ENCODE measurements around the gene CMTM4.
"Not testable (repeated sequence)": the region's sequence is repeated elsewhere in the genome, so short reads cannot be mapped to it uniquely, and the experiment has no call there.

CMTM4 gene

DNA sequence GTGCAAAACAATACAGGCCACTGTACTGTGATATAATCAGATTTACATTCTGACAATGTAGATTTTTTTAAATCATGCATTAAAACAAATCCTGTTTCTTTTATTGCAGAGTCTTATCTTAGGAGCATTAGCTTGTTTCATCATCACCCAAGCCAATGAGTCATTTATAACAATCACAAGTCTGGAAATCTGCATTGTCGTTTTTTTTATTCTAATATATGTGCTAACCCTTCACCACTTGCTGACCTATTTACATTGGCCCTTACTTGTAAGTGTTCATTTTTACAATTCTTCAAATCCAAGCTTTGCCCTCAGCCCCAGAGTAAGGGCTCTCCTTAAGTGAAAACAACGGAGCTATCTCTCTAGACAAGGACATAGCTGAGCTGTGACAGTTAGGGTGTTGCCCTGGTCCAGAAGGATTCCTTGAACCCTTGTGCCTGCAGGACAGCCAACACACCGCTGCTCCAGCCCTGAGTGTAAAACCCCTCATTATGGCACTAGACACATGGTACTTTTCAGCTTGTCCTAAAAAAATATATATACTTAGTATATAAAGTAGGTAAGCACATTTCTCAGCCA, 126.6 kb downstream of the CMTM4 start:
- in situ Hi-C loops (cut with HindIII; ENCODE audit: low sequenced_read_pairs): no loop called here

DNA sequence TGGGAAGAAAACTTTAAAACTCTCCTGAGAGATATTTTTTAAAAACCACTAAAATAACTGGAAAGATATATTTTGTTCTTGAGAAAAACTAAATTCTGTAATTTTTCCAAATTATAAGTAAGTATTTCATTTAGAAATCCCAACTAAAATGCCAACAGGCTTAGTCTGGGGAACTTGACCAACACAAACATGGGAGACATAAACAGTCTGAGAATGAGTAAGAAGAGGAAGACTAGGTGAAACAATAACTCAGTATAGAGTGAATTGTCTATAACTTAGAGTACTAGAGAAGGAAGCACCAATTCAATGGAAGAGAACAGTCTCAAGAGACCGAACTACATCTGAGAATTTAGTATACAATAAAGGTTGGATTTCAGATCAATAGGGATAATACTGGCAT, 127.4 kb downstream of the CMTM4 start:
- in situ Hi-C loops (cut with HindIII; ENCODE audit: low sequenced_read_pairs): no loop called here

DNA sequence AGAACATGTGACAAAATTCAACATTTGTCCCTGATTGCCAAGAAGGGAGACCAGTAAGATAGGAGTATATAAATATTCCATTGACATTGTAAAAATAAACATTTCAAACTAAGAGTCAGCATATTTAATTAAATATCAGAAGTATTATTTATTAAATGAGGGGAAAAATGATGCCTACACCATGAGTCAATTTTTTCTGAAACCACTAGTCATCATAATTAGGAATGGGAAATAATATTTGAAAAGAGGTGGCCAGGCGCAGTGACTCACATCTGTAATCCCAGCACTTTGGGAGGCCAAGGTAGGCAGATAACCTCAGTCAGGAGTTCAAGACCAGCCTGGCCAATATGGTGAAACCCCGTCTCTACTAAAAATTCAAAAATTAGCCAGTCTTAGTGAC, 128.2 kb downstream of the CMTM4 start:
- in situ Hi-C loops (cut with HindIII; ENCODE audit: low sequenced_read_pairs): no loop called here

DNA sequence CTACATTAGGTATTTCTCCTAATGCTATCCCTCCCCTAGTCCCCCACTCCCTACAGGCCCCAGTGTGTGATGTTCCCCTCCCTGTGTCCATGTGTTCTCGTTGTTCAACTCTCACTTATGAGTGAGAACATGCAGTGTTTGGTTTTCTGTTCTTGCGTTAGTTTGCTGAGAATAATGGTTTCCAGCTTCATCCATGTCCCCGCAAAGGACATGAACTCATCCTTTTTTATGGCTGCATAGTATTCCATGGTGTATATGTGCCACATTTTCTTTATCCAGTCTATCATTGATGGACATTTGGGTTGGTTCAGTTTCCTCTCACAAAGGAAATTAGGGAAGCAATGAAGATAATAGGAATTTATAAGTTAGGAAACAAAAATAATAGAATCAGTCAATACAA, 129.3 kb downstream of the CMTM4 start:
- in situ Hi-C loops (cut with HindIII; ENCODE audit: low sequenced_read_pairs): not testable (repeated sequence)

DNA sequence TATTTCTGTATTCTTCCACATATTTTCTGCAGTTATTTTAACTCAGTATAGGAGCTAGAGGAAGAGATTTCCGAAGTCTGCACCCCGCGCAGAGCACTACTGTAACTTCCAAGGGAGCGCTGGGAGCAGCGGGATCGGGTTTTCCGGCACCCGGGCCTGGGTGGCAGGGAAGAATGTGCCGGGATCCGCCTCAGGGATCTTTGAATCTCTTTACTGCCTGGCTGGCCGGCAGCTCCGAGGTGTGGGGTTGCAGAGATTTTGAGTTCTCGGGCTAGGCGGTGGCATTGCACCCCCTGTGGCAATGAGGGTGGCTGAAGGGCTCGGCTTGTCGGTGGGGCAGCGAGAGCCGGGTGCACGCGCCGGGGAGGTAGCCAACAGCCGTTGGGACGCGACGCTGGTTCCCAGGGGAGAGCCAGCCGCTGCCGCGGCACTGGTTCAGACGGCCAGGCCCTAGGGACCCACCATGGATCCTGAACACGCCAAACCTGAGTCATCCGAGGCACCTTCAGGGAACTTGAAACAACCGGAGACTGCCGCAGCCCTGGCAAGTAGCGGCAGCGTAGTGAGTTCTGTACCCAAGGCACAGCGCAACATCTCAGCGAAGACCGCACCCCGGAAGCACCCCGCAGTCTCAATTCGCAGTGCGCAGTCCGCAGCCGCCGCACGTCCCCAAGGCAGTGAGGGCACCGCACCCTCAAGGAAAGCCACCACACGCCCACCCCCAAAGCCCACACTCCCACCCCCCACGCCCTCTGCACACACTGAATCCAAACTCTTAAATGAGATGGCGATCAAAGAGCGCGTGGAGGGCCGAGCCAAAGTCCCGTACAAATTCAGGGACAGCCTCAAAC, 130.3 kb downstream of the CMTM4 start, which contains the start of gene CMTM1:
Gene CMTM1, plus strand, starts transcription at position 389 of the 851 bp plus-strand sequence. Its CDS starts 75 bp downstream, at position 464.
- in situ Hi-C loops (cut with HindIII; ENCODE audit: low sequenced_read_pairs): no loop called here
